ENCODE data around the gene SFMBT1. TPM values are rescaled to one million over a fixed set of nuclear protein-coding genes. Genes with fewer than 3 reads are reported as not detected.
A peak's percentile ranks its signal among the peaks of the same experiment; 100 is the strongest.
"Not testable (repeated sequence)": the region's sequence is repeated elsewhere in the genome, so short reads cannot be mapped to it uniquely, and the experiment has no call there.

Gene SFMBT1
- total RNA-seq, 1 donor from 2014 or later = 17.3 TPM

DNA sequence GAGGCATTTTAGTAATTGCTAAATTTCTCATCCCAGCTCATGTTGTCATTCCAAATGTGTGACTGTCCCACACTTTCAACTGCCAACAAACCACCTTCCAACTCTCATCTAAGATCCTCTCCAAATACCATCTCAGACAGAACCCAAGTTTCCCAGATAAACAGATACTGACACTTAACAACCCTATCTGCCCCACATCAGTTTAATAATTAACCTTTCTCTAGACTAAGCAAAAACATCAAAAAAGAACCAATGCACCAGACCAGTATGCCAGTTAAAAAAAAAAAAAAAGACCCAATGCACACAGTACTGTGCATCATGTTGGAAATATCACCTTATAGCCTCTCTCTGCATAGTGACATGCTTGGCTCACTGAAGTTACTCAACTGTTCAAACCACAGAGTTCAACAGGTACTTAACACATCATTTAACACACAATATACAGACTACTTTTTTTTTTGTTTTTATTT, 5.5 kb downstream of the SFMBT1 start:
- ATAC-seq (no peak), DNase-seq (no peak)
- Histone ChIP-seq H3K36me3 (no peaks in the 10 kb centered on the region), H3K27me3 (ENCODE audit: low read depth) (no peaks in the 10 kb centered on the region), H3K27ac (no peak overlapping the region), H3K4me3 (no peak overlapping the region), H3K4me1 (peaks cover 19% of the 10 kb centered on the region), H3K9me3 (no peaks in the 10 kb centered on the region)
- TF ChIP-seq, protein P1, sequence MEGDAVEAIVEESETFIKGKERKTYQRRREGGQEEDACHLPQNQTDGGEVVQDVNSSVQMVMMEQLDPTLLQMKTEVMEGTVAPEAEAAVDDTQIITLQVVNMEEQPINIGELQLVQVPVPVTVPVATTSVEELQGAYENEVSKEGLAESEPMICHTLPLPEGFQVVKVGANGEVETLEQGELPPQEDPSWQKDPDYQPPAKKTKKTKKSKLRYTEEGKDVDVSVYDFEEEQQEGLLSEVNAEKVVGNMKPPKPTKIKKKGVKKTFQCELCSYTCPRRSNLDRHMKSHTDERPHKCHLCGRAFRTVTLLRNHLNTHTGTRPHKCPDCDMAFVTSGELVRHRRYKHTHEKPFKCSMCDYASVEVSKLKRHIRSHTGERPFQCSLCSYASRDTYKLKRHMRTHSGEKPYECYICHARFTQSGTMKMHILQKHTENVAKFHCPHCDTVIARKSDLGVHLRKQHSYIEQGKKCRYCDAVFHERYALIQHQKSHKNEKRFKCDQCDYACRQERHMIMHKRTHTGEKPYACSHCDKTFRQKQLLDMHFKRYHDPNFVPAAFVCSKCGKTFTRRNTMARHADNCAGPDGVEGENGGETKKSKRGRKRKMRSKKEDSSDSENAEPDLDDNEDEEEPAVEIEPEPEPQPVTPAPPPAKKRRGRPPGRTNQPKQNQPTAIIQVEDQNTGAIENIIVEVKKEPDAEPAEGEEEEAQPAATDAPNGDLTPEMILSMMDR (IDR thresholded peaks at IDR 0.05) = no peak
- intact Hi-C loops (cut with DNase I) = no loop called here

DNA sequence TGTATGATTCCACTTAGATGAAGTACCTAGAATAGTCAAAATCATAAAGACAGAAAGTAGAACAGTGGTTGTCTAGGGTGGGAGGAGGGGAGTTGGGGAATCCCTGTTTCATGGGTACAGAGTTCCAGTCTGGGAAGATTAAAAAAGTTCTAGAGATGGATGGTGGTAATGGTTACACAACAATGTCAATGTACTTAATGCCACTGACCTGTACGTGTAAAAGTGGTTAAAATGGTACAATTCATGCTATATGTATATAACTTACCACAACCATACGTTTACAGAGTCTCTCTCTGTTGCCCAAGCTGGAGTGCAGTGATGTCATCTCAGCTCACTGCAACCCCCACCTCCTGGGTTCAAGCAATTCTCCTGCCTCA, 6.5 kb downstream of the SFMBT1 start:
- TF ChIP-seq, protein P1 (IDR thresholded peaks at IDR 0.05) = no peak
- Histone ChIP-seq H3K27me3 (ENCODE audit: low read depth) (no peaks in the 10 kb centered on the region), H3K4me1 (peaks cover 15% of the 10 kb centered on the region), H3K4me3 (no peak overlapping the region), H3K9me3 (no peaks in the 10 kb centered on the region), H3K27ac (no peak overlapping the region), H3K36me3 (no peaks in the 10 kb centered on the region)
- ATAC-seq (no peak), DNase-seq (no peak)
- intact Hi-C loops (cut with DNase I) = no loop called here

DNA sequence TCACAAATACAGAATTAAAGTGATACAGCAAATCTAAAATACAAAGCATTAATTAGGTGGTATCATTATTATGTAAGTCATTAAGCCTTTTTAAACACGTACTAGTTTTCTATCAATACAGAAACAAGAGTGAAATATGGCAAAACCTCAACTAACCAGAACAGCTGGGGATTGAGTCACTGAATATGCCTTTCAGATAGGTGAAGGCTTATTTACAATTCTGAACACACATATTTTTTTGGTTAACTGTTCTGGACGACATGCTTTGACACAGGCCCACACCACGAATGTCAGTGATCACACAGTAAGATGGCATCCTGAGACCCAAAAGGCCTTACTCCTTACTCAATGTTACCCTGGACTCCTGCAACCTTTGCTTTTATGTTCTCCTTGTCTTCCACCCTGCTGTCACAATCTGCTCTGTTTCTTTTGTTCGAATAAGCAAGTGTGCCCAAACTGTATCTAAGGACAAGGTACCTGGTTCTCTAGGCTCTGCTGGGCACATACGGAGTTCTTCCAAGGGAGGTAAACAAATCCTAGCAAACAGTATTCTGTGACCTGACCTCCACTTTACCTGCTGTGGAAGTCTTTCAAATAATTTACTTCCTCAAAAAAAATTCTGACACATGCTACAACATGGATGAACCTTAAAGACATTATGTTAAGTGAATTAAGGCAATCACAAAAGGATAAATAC, 7.0 kb downstream of the SFMBT1 start:
- Histone ChIP-seq H3K36me3 (no peaks in the 10 kb centered on the region), H3K4me1 (peaks cover 9% of the 10 kb centered on the region), H3K27me3 (ENCODE audit: low read depth) (no peaks in the 10 kb centered on the region), H3K27ac (no peak overlapping the region), H3K9me3 (no peaks in the 10 kb centered on the region), H3K4me3 (no peak overlapping the region)
- TF ChIP-seq, protein P1 (IDR thresholded peaks at IDR 0.05) = no peak
- intact Hi-C loops (cut with DNase I) = no loop called here
- no peak for DNase-seq
- no peak for ATAC-seq

DNA sequence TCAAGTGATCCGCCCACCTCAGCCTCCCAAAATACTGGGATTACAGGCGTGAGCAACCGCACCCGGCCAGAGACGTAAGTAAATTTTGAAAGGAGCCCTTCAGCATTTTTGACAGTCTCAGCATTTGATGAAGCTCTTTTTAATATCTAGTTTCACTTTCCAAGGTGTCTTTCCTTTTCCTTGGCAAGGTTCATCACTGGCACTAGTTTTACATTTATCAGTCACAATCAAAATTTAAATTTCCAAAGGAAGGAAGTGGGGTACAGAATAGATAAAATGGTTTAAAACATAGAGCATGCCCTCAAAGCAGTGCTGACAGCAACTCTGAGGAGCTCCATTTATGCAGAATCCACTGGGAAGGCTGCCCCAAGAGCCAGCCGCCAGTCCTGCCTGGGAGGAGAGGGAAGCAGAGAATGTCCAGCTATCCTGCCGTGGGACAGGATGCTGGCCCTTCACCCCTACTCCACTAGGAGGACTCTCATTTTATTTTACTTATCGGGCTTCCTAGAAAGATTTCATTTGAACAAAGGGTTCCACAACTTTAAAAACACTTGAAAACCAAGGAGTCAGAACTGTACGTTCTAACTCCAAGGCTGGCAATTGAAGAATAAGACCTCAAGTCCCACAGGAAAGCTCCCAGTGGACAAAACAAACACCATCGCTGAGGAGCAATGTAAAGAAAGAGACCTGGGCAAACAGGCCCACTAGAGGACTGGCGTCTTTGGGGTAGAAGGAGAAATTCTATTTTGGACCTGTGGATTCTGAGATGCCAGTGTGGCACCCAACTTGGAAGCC, 9.9 kb downstream of the SFMBT1 start:
- H3K36me3 ChIP-seq = no peaks in the 10 kb centered on the region
- no peaks in the 10 kb centered on the region for H3K27me3 ChIP-seq (ENCODE audit: low read depth)
- DNase-seq (no peak), ATAC-seq (peak; percentile 50 to 61)
- H3K4me1 ChIP-seq = peaks cover 7% of the 10 kb centered on the region
- intact Hi-C loops (cut with DNase I) = no loop called here
- H3K4me3 ChIP-seq = no peak overlapping the region
- H3K9me3 ChIP-seq = no peaks in the 10 kb centered on the region
- TF ChIP-seq, protein P1 (IDR thresholded peaks at IDR 0.05) = peak; percentile 18
- H3K27ac ChIP-seq = no peak overlapping the region

DNA sequence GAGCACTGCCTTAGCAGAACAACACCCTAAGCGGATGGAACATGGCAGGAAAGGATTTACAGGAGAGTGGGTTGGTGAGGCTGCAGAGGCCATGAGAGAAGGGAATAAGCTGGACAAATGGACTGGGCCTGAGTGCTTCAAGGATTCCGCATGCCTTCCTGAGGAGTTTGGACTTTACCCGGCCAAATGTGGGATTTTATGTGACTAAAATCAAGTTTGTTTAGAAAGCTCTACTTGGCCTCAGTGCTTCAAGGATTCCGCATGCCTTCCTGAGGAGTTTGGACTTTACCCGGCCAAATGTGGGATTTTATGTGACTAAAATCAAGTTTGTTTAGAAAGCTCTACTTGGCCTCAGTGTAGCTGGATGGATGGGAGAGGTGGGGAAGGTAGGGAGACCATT, 10.9 kb downstream of the SFMBT1 start:
- H3K27ac ChIP-seq; H3K9me3 ChIP-seq; intact Hi-C loops (cut with DNase I); H3K4me3 ChIP-seq; ATAC-seq; H3K27me3 ChIP-seq (ENCODE audit: low read depth); H3K4me1 ChIP-seq; H3K36me3 ChIP-seq; DNase-seq: not testable (repeated sequence)

DNA sequence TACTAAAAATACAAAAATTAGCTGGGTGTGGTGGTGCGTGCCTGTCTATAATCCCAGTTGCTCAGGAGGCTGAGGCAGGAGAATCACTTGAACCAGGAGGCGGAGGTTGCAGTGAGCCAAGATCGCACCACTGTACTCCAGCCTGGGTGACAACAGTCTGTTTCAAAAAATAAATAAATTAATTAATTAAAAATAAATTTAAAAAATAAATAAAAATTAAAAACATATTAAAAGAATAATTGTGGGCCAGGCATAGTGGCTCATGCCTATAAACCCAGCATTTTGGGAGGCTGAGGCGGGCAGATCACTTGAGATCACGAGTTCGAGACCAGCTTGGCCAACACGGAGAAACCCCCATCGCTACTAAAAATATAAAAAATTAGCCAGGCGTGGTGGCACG, 11.5 kb downstream of the SFMBT1 start:
- H3K27me3 ChIP-seq (ENCODE audit: low read depth); DNase-seq; H3K4me1 ChIP-seq; ATAC-seq; H3K4me3 ChIP-seq; H3K9me3 ChIP-seq; intact Hi-C loops (cut with DNase I); H3K27ac ChIP-seq; H3K36me3 ChIP-seq: not testable (repeated sequence)

Data from lower lobe of right lung (tissue), 2 donors.